ENCODE results near the gene SP7. TPM values are rescaled to one million over a fixed set of nuclear protein-coding genes. Genes with fewer than 3 reads are reported as not detected.
"Not testable (repeated sequence)": the region's sequence is repeated elsewhere in the genome, so short reads cannot be mapped to it uniquely, and the experiment has no call there.

Gene SP7
- total RNA-seq, 3 donors from 2014 or later: not detected

GRCh38 chr12:53300187-53300586 is 36.0 kb downstream of the SP7 start:
- DNase-seq (ENCODE audit: low spot score in 2 of 2): no peak
- peak overlapping the region; percentile 58 to 88 (median 68) for H3K4me3 ChIP-seq
- H3K9me3 ChIP-seq: no peaks in the 10 kb centered on the region
- intact Hi-C loops (cut with DNase I; ENCODE audit: low total_unique reads): no loop called here
- H3K27me3 ChIP-seq: no peaks in the 10 kb centered on the region
- no peak for TF ChIP-seq POLR2AphosphoS5 (IDR thresholded peaks at IDR 0.05)
- TF ChIP-seq CTCF (IDR thresholded peaks at IDR 0.05): no peak
- TF ChIP-seq POLR2A (IDR thresholded peaks at IDR 0.05): no peak
- H3K36me3 ChIP-seq: no peaks in the 10 kb centered on the region
- peaks cover 0 to 9% of the 10 kb centered on the region in 2 donors for H3K4me1 ChIP-seq
- peak overlapping the region; percentile 67 to 89 for H3K27ac ChIP-seq

GRCh38 chr12:53299454-53300180 is 36.5 kb downstream of the SP7 start, which contains the start of gene MYG1:
TSS of gene MYG1 (plus strand) at chr12:53299695. CDS start at chr12:53299738, 43 bp downstream.
- DNase-seq (ENCODE audit: low spot score in 2 of 2): peak; percentile 67 to 78
- H3K36me3 ChIP-seq: no peaks in the 10 kb centered on the region
- H3K4me3 ChIP-seq: peak within 1 kb of the TSS; percentile 58 to 88 (median 68)
- H3K9me3 ChIP-seq: no peaks in the 10 kb centered on the region
- peaks cover 0 to 9% of the 10 kb centered on the region in 2 donors for H3K4me1 ChIP-seq
- no peaks in the 10 kb centered on the region for H3K27me3 ChIP-seq
- intact Hi-C loops (cut with DNase I; ENCODE audit: low total_unique reads): no loop called here
- no peak for TF ChIP-seq POLR2A (IDR thresholded peaks at IDR 0.05)
- peak; percentile 21 to 57 (median 42) for TF ChIP-seq POLR2AphosphoS5 (IDR thresholded peaks at IDR 0.05)
- peak in 1 of 3 donors; percentile 31 for TF ChIP-seq CTCF (IDR thresholded peaks at IDR 0.05)
- peak within 1 kb of the TSS; percentile 67 to 89 for H3K27ac ChIP-seq

- Histone ChIP-seq H3K4me3 (peak overlapping the region; percentile 58 to 88 (median 68)), H3K9me3 (no peaks in the 10 kb centered on the region), H3K27ac (peak overlapping the region; percentile 67 to 89), H3K4me1 (peaks cover 0 to 9% of the 10 kb centered on the region in 2 donors), H3K27me3 (no peaks in the 10 kb centered on the region), H3K36me3 (no peaks in the 10 kb centered on the region)
- DNase-seq (ENCODE audit: low spot score in 2 of 2): no peak
- intact Hi-C loops (cut with DNase I; ENCODE audit: low total_unique reads): no loop called here
- no peak for TF ChIP-seq POLR2AphosphoS5 (IDR thresholded peaks at IDR 0.05)
- no peak for TF ChIP-seq POLR2A (IDR thresholded peaks at IDR 0.05)
- TF ChIP-seq CTCF (IDR thresholded peaks at IDR 0.05): no peak
Observed at GRCh38 chr12:53299101-53299453, 37.1 kb downstream of the SP7 start.

GRCh38 chr12:53298164-53298563 is 38.0 kb downstream of the SP7 start:
- Histone ChIP-seq H3K4me1 (peaks cover 0 to 9% of the 10 kb centered on the region in 2 donors), H3K36me3 (no peaks in the 10 kb centered on the region), H3K9me3 (no peaks in the 10 kb centered on the region), H3K27me3 (no peaks in the 10 kb centered on the region), H3K27ac (peak overlapping the region in 1 of 2 donors; percentile 26), H3K4me3 (no peak overlapping the region)
- TF ChIP-seq POLR2A (IDR thresholded peaks at IDR 0.05) (no peak), POLR2AphosphoS5 (IDR thresholded peaks at IDR 0.05) (no peak), CTCF (IDR thresholded peaks at IDR 0.05) (no peak)
- intact Hi-C loops (cut with DNase I; ENCODE audit: low total_unique reads): no loop called here
- no peak for DNase-seq (ENCODE audit: low spot score in 2 of 2)

- H3K4me1 ChIP-seq; intact Hi-C loops (cut with DNase I; ENCODE audit: low total_unique reads); H3K36me3 ChIP-seq; H3K27me3 ChIP-seq; H3K9me3 ChIP-seq; DNase-seq (ENCODE audit: low spot score in 2 of 2); H3K4me3 ChIP-seq: not testable (repeated sequence)
- H3K27ac ChIP-seq: peak overlapping the region in 1 of 2 donors; percentile 94
Observed at GRCh38 chr12:53297106-53297505, 39.0 kb downstream of the SP7 start.

All from breast epithelium (tissue), 4 donors.